GM12892 (cell line): ENCODE measurements around the gene PLEKHG2.

ENCODE experiments used
- POLR2A ChIP-seq: IDR thresholded peaks from 2 replicates; pipeline ENCODE4 v1.6.1; 2011; ENCODE audit warnings: low read depth, low read length, control low read depth
- POLR2AphosphoS5 ChIP-seq: IDR thresholded peaks from 2 replicates; pipeline ENCODE4 v1.6.1; 2011; ENCODE audit warnings: low read depth, low read length, control low read depth
- TAF1 ChIP-seq: IDR thresholded peaks from 2 replicates; pipeline ENCODE4 v1.6.1; 2011; ENCODE audit warnings: low read depth, mild to moderate bottlenecking, control low read depth, low read length, borderline replicate concordance

DNA sequence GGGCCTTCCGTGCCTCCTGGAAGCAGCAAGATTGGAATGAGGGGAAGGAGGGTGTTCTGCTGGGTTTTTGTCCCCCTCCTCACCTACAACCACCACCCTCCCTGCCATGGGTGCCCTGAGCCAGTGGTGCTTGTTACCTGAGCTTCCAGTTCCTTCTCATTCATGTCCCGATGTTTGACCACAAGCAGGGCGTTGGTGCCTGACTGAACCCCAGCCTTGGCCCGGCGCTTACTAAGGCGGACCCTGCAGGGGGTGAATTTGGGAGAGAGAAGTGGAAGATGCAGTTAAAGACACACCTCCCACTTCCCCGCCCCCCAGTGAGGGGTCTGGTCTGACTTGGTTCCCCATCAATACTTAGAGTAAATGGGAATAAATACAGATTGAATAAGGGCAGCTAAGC, 25.9 kb upstream of the PLEKHG2 start:
- no peak for TF ChIP-seq POLR2A
- TF ChIP-seq TAF1: no peak
- no peak for TF ChIP-seq POLR2AphosphoS5
